K562 (cell line): ENCODE measurements around the gene HOXC12. TPM values are rescaled to one million over a fixed set of nuclear protein-coding genes. Genes with fewer than 3 reads are reported as not detected.

Experiments used
- ATAC-seq: fragments of 200-7000 bp; cut with Tn5 transposase; 3 replicates; pipeline ENCODE4 v1.9.1; 2020; ENCODE audit warnings: moderate library complexity
- BruUV-seq: library from RNA; stranded (reverse); fragments of 400-500 nt; replicated peaks from 2 replicates; lab custom pipeline; 2021; lab: Mats Ljungman, UMichigan
- CTCF ChIA-PET: fragments of 300-600 bp; formaldehyde crosslinking; extraction: SDS; loops from one replicate; lab custom pipeline; 2021; ENCODE audit warnings: low intra/inter-chr PET ratio; lab: Yijun Ruan, JAX
- POLR2A ChIA-PET: fragments of 300-600, 350-650 bp; sonication (Branson Sonifier 250); formaldehyde crosslinking; extraction: SDS; loops from one replicate; lab custom pipeline; 2021; ENCODE audit warnings: antibody characterized with exemption, inconsistent platforms; lab: Yijun Ruan, JAX
- DNase-seq, 4 experiments: peaks; one replicate each; pipeline versions ENCODE4 v3.0.0 to v3.0.0-alpha.2; 2011 to 2018; ENCODE audit warnings: low spot score in 3 of 4, mixed read lengths in 3 of 4; ENCODE audit errors: extremely low read depth in 1 of 4
- FAIRE-seq: peaks from 2 replicates; lab custom pipeline; 2011; peaks lifted over from hg19 to GRCh38; lab: Jason Lieb, UNC
- H2AFZ ChIP-seq: 2 replicates; pipeline ENCODE4 v1.6.0; 2011; ENCODE audit warnings: low read depth, low read length, control low read depth, inconsistent platforms
- H3K27ac ChIP-seq: fragments of 200-600 bp; 3 replicates; pipeline ENCODE4 v1.8.0; 2011; ENCODE audit warnings: low read depth, mild to moderate bottlenecking, control low read depth, inconsistent platforms, low read length, moderate library complexity, mixed read lengths; ENCODE audit errors: extremely low read depth
- H3K27me3 ChIP-seq, 2 experiments: fragments of 300-600 bp in 1 of 2; 2 replicates in 1 of 2; 3 replicates in 1 of 2; pipeline versions ENCODE4 v1.6.0 to v1.8.0; 2011; ENCODE audit warnings: inconsistent platforms in 2 of 2, low read length in 2 of 2, mild to moderate bottlenecking in 1 of 2, mixed read lengths in 1 of 2, moderate library complexity in 1 of 2; ENCODE audit not compliant: control insufficient read depth in 2 of 2, insufficient read depth in 2 of 2
- H3K36me3 ChIP-seq: fragments of 300-600 bp; 3 replicates; pipeline ENCODE4 v1.8.0; 2011; ENCODE audit warnings: mild to moderate bottlenecking, low read length, inconsistent platforms; ENCODE audit not compliant: control insufficient read depth, insufficient read depth
- H3K4me1 ChIP-seq, 2 experiments: fragments of 200-600 bp in 1 of 2; replicated peaks in 1 of 2; 2 replicates in 1 of 2; 3 replicates in 1 of 2; pipeline versions ENCODE4 v1.5.1 to v1.8.0; 2011; ENCODE audit warnings: inconsistent platforms in 2 of 2, low read length in 2 of 2, mild to moderate bottlenecking in 1 of 2, mixed read lengths in 1 of 2, moderate library complexity in 1 of 2; ENCODE audit not compliant: control insufficient read depth in 2 of 2, insufficient read depth in 2 of 2
- H3K4me2 ChIP-seq: 2 replicates; pipeline ENCODE4 v1.6.1; 2011; ENCODE audit warnings: low read length, control low read depth, inconsistent platforms, mixed read lengths; ENCODE audit not compliant: insufficient read depth
- H3K4me3 ChIP-seq: fragments of 200-600 bp; sonication (generic), shearing (Covaris generic); 2 replicates; pipeline ENCODE4 v1.5.1; 2016; ENCODE audit warnings: control low read depth, inconsistent platforms
- H3K79me2 ChIP-seq: fragments of 200-600 bp; 3 replicates; pipeline ENCODE4 v1.8.0; 2011; ENCODE audit warnings: low read length, inconsistent platforms; ENCODE audit not compliant: control insufficient read depth, insufficient read depth
- H3K9ac ChIP-seq, 2 experiments: 2 replicates each; pipeline versions ENCODE4 v1.6.0 to v1.6.1; 2011; ENCODE audit warnings: low read depth in 2 of 2, low read length in 2 of 2, control low read depth in 1 of 2, inconsistent platforms in 1 of 2, mild to moderate bottlenecking in 1 of 2, mixed read lengths in 1 of 2; ENCODE audit not compliant: insufficient read depth in 1 of 2
- H3K9me1 ChIP-seq: one replicate; pipeline ENCODE4 v1.6.0; 2011; ENCODE audit warnings: inconsistent platforms, mild to moderate bottlenecking, low read length, moderate library complexity; ENCODE audit not compliant: control insufficient read depth, insufficient read depth
- H3K9me3 ChIP-seq: replicated peaks from 2 replicates; pipeline ENCODE4 v1.5.1; 2011; ENCODE audit warnings: low read depth, low read length, inconsistent platforms; ENCODE audit not compliant: control insufficient read depth, insufficient read depth
- H4K20me1 ChIP-seq: replicated peaks from 2 replicates; pipeline ENCODE4 v1.6.1; 2011; ENCODE audit warnings: low read length, inconsistent platforms, mixed read lengths; ENCODE audit not compliant: control insufficient read depth, insufficient read depth
- CHD1 ChIP-seq: fragments of 200-600 bp; sonication (generic); IDR thresholded peaks from one replicate; pipeline ENCODE4 v1.6.1; 2012; ENCODE audit warnings: mild to moderate bottlenecking, moderate library complexity, low read length, inconsistent platforms
- CTCF ChIP-seq, 3 experiments: IDR thresholded peaks in 2 of 3; conservative IDR thresholded peaks in 1 of 3; 2 replicates each; pipeline ENCODE4 v1.5.1; 2011 to 2012; ENCODE audit warnings: low read length in 3 of 3, mild to moderate bottlenecking in 3 of 3, control low read depth in 2 of 3, improper control_type of control experiment in 1 of 3, inconsistent platforms in 1 of 3, low read depth in 1 of 3, mixed read lengths in 1 of 3, moderate library complexity in 1 of 3; ENCODE audit not compliant: insufficient read depth in 2 of 3
- E2F5 ChIP-seq: sonication (generic); formaldehyde crosslinking; IDR thresholded peaks from 2 replicates; pipeline ENCODE4 v1.8.0; 2022; ENCODE audit warnings: mild to moderate bottlenecking, missing genetic modification reagents
- MIER1 ChIP-seq: fragments of 450-650 bp; IDR thresholded peaks from 2 replicates; pipeline ENCODE4 v1.6.1; 2016; ENCODE audit warnings: antibody characterized with exemption, mild to moderate bottlenecking, low read depth
- POLR2G ChIP-seq: fragments of 200-400 bp; formaldehyde crosslinking; IDR thresholded peaks from 2 replicates; pipeline ENCODE4 v1.6.1; 2017; ENCODE audit warnings: low read depth, mild to moderate bottlenecking, antibody characterized with exemption, low read length, moderate library complexity
- RBFOX2 ChIP-seq: fragments of 200-400 bp; formaldehyde crosslinking; IDR thresholded peaks from 2 replicates; pipeline ENCODE4 v1.6.1; 2017; ENCODE audit warnings: low read depth, mild to moderate bottlenecking, low read length, moderate library complexity
- RBM17 ChIP-seq: fragments of 200-400 bp; formaldehyde crosslinking; IDR thresholded peaks from 2 replicates; pipeline ENCODE4 v1.6.1; 2017; ENCODE audit warnings: low read depth, mild to moderate bottlenecking, low read length, borderline replicate concordance
- WHSC1 ChIP-seq: IDR thresholded peaks from one replicate; pipeline ENCODE4 v1.6.1; 2012; ENCODE audit warnings: low read length, control low read depth, inconsistent platforms
- ZBTB7A ChIP-seq: IDR thresholded peaks from 2 replicates; pipeline ENCODE4 v1.6.1; 2011; ENCODE audit warnings: low read depth, mild to moderate bottlenecking, low read length, moderate library complexity, borderline replicate concordance; ENCODE audit not compliant: control insufficient read depth
- ZNF197 ChIP-seq: fragments of 200-800 bp; sonication (Bioruptor generic); IDR thresholded peaks from 2 replicates; pipeline ENCODE4 v1.6.1; 2016; ENCODE audit warnings: low read depth, missing genetic modification characterization, missing compliant biosample characterization
- ZNF431 ChIP-seq: sonication (generic); formaldehyde crosslinking; IDR thresholded peaks from 2 replicates; pipeline ENCODE4 v1.8.0; 2022; ENCODE audit warnings: mild to moderate bottlenecking, missing genetic modification reagents
- ZNF511 ChIP-seq: sonication (generic); formaldehyde crosslinking; IDR thresholded peaks from 2 replicates; pipeline ENCODE4 v1.8.0; 2022; ENCODE audit warnings: mild to moderate bottlenecking, missing genetic modification reagents
- ZNF512 ChIP-seq: IDR thresholded peaks from 2 replicates; pipeline ENCODE4 v1.6.1; 2016; ENCODE audit warnings: missing genetic modification characterization, missing compliant biosample characterization
- ZNF695 ChIP-seq: fragments of 450-650 bp; formaldehyde crosslinking; IDR thresholded peaks from 2 replicates; pipeline ENCODE4 v1.4.0; 2020; ENCODE audit warnings: mild to moderate bottlenecking, moderate library complexity
- ZNF79 ChIP-seq: fragments of 250-450 bp; sonication (Bioruptor Pico); IDR thresholded peaks from 2 replicates; pipeline ENCODE4 v1.4.0; 2020; ENCODE audit warnings: low read depth, mild to moderate bottlenecking, moderate library complexity
- WGBS: fragments of 100-300 bp; shearing (Covaris generic); methylation state at CpG from one replicate; pipeline ENCODE4 v1.1.6; 2016; ENCODE audit warnings: low coverage, mixed read lengths; ENCODE audit not compliant: insufficient coverage; ENCODE audit errors: missing lambda C conversion rate; 5-methylcytosine and 5-hydroxymethylcytosine counted together
- in situ Hi-C: fragments of 300-500 bp; cut with MboI; formaldehyde crosslinking; loops from 4 replicates; pipeline ENCODE4 v1.15.0; 2018; ENCODE audit warnings: inconsistent platforms, mixed read lengths
- intact Hi-C: fragments of 100-400 bp; cut with micrococcal nuclease; formaldehyde crosslinking; loops from 2 replicates; pipeline ENCODE4 v1.14.2; 2022
- polyA plus RNA-seq, 8 experiments: library from polyadenylated mRNA; depleted of rRNA in 4 of 8; stranded (reverse) in 5 of 8; unstranded in 3 of 8; fragments of >200 nt; fragmentation: Nextera tagmentation in 2 of 8; fragmentation: Illumina TruSeq in 1 of 8; extraction: Ambion mirVana in 2 of 8; extraction: Trizol in 1 of 8; gene quantifications; 2 replicates each; pipeline versions ENCODE4 v1.2.1 to v1.2.3, GENCODE V29; 2011 to 2014; ENCODE audit warnings: inconsistent platforms in 1 of 8, missing spikeins in 1 of 8
- total RNA-seq, 7 experiments: library from RNA; depleted of rRNA in 6 of 7; stranded (reverse); fragments of >200 nt in 6 of 7; fragmentation: Illumina TruSeq in 2 of 7; extraction: Trizol in 2 of 7; gene quantifications; 2 replicates each; pipeline versions ENCODE4 v1.2.1 to v1.2.3, GENCODE V29; 2011 to 2021; ENCODE audit warnings: low replicate concordance in 1 of 7

Gene HOXC12
- total and polyA plus RNA-seq, 9 of the 15 experiments (the other 6 are each of a cell fraction or from before 2014, with no cell fraction given): 0.04 to 0.36 (median 0.11) TPM; not detected in 1

- Histone ChIP-seq H3K9me1 (no peaks in the 10 kb centered on the region), H3K27me3 (no peaks in the 10 kb centered on the region), H4K20me1 (no peaks in the 10 kb centered on the region), H3K9me3 (no peaks in the 10 kb centered on the region), H3K4me3 (peak overlapping the region; percentile 61), H3K4me1 (peaks cover 38 to 70% of the 10 kb centered on the region in 2 experiments), H3K9ac (peak overlapping the region; percentile 87 to 96), H3K27ac (peak overlapping the region; percentile 94), H3K79me2 (peaks cover 46% of the 10 kb centered on the region), H3K4me2 (peak overlapping the region; percentile 92), H3K36me3 (no peaks in the 10 kb centered on the region), H2AFZ (peak overlapping the region; percentile 25; the same call in 1 of the 2 replicates)
- TSS peak; percentile 55 for BruUV-seq
- in situ Hi-C loops: no loop called here
- DNase-seq (peak in 1 of 4 experiments; percentile 53), ATAC-seq (peak; percentile 3; the same call in 2 of the 3 replicates), FAIRE-seq (no peak)
- ChIA-PET POLR2A (interaction anchor here (0.7 to 5.6 kb wide), 7 partner anchors 9 to 403 kb away, joined by 3 to 43 read pairs (median 3); no protein-coding TSS in a partner anchor), CTCF (no interaction called here)
- intact Hi-C loops: no loop called here
- WGBS: 70% methylated on average over 28 of the region's 29 CpGs
- TF ChIP-seq ZNF431 (CRISPR knock-in tag): no peak
- no peak for TF ChIP-seq RBM17
- no peak for TF ChIP-seq E2F5 (CRISPR knock-in tag)
- 0 out of 2 replicates have a peak, but pooled peaks have one; percentile 18 for TF ChIP-seq ZBTB7A
- TF ChIP-seq ZNF695: no peak
- TF ChIP-seq MIER1: 0 out of 2 replicates have a peak, but pooled peaks have one; percentile 4
- no peak for TF ChIP-seq ZNF197 (CRISPR knock-in tag)
- no peak for TF ChIP-seq WHSC1
- no peak for TF ChIP-seq ZNF511 (CRISPR knock-in tag)
- TF ChIP-seq CTCF (IDR thresholded peaks at IDR 0.05 in 2 of 3, conservative IDR thresholded peaks at IDR 0.05 in 1 of 3; ENCODE audit: insufficient read depth in 2 of 3, low read depth in 1 of 3, low read length in 3 of 3): 0 out of 6 replicates have a peak, but pooled peaks of 1 of the 3 experiments have one; percentile 10
- 0 out of 2 replicates have a peak, but pooled peaks have one; percentile 2 for TF ChIP-seq ZNF512 (tag)
- peak; percentile 46; the same call in 1 of the 2 replicates for TF ChIP-seq RBFOX2
- TF ChIP-seq CHD1: peak; percentile 38
- no peak for TF ChIP-seq ZNF79 (CRISPR knock-in tag)
- peak; percentile 30; the same call in 1 of the 2 replicates for TF ChIP-seq POLR2G
Measured at GRCh38 chr12:53996240-53997203, 41.8 kb downstream of the HOXC12 start.
